ENCODE data around the gene SCN5A.

GRCh38 chr3:38669668-38670067 lies 20.2 kb upstream of the SCN5A start:
- TF ChIP-seq AGO2 (optimal IDR thresholded peaks at IDR 0.05; ENCODE audit: low read depth, low read length) (no peak), ZNF720 (CRISPR knock-in tag; IDR thresholded peaks at IDR 0.05) (no peak), ZNF124 (CRISPR knock-in tag; IDR thresholded peaks at IDR 0.05) (no peak), TBX2 (CRISPR knock-in tag; IDR thresholded peaks at IDR 0.05; ENCODE audit: borderline replicate concordance) (no peak)
